Transverse colon (tissue), 4 donors: Measurements from ENCODE around the gene XRCC5. TPM values are rescaled to one million over a fixed set of nuclear protein-coding genes. Genes with fewer than 3 reads are reported as not detected.
A peak's percentile ranks its signal among the peaks of the same experiment; 100 is the strongest.

Source experiments
- DNase-seq: peaks from one replicate; pipeline ENCODE4 v3.0.0-alpha.2; 2019
- H3K27ac ChIP-seq, 4 donors: fragments of 200-600 bp; sonication (generic); 2 replicates each; pipeline ENCODE4 v1.5.1; 2016 to 2018; ENCODE audit warnings: inconsistent platforms in 4 of 4
- H3K27me3 ChIP-seq: fragments of 200-600 bp; sonication (generic); 2 replicates; pipeline ENCODE4 v1.5.1; 2017; ENCODE audit warnings: inconsistent platforms
- H3K36me3 ChIP-seq, 4 donors: fragments of 200-600 bp; sonication (generic); 2 replicates each; pipeline ENCODE4 v1.5.1; 2017 to 2019; ENCODE audit warnings: inconsistent platforms in 4 of 4
- H3K4me1 ChIP-seq, 4 donors: fragments of 200-600 bp; sonication (generic); 2 replicates each; pipeline ENCODE4 v1.5.1; 2017 to 2020; ENCODE audit warnings: inconsistent platforms in 4 of 4
- H3K4me3 ChIP-seq, 4 donors: fragments of 200-600 bp; sonication (generic); 1 replicate in 1 of 4; 2 replicates in 3 of 4; pipeline versions ENCODE4 v1.5.1 to v1.6.1; 2017 to 2019; ENCODE audit warnings: inconsistent platforms in 4 of 4
- H3K9me3 ChIP-seq, 2 donors: fragments of 200-600 bp; sonication (generic); 2 replicates each; pipeline ENCODE4 v1.5.1; 2017 to 2019; ENCODE audit warnings: inconsistent platforms in 2 of 2
- CTCF ChIP-seq, 5 experiments: fragments of 200-600 bp in 3 of 5; fragments of 450-650 bp in 2 of 5; sonication (generic) in 3 of 5; IDR thresholded peaks; 1 replicate in 2 of 5; 2 replicates in 3 of 5; pipeline ENCODE4 v1.5.1; 2016 to 2017; ENCODE audit warnings: antibody characterized with exemption in 5 of 5, inconsistent platforms in 3 of 5, mild to moderate bottlenecking in 2 of 5, moderate library complexity in 1 of 5
- EP300 ChIP-seq: sonication (generic); formaldehyde crosslinking; IDR thresholded peaks from one replicate; pipeline ENCODE4 v1.6.1; 2017; ENCODE audit warnings: antibody characterized with exemption, low read depth
- POLR2A ChIP-seq: fragments of 450-650 bp; IDR thresholded peaks from one replicate; pipeline ENCODE4 v1.6.1; 2016; ENCODE audit warnings: antibody characterized with exemption, mild to moderate bottlenecking, moderate library complexity
- POLR2AphosphoS5 ChIP-seq, 3 donors: sonication (generic); formaldehyde crosslinking; IDR thresholded peaks; one replicate each; pipeline ENCODE4 v1.6.1; 2016; ENCODE audit warnings: antibody characterized with exemption in 3 of 3
- WGBS, 2 donors: methylation state at CpG; one replicate each; pipeline ENCODE4 v1.1.5; 2018; ENCODE audit warnings: low coverage in 1 of 2; 5-methylcytosine and 5-hydroxymethylcytosine counted together
- in situ Hi-C, 4 donors: fragments of 200-750 bp; cut with MboI; loops; one replicate each; pipeline versions ENCODE4 v1.15.0 to v1.15.1; 2017; ENCODE audit warnings: low sequenced_read_pairs in 3 of 4, low pct_ligation_motif_present in 1 of 4, low pct_unique_long_range_greater_than_20kb in 1 of 4
- intact Hi-C: fragments of 100-400 bp; cut with DNase I; formaldehyde crosslinking; loops from one replicate; pipeline ENCODE4 v1.15.1; 2023; ENCODE audit warnings: low total_unique reads
- total RNA-seq, 4 donors: library from RNA; depleted of rRNA; stranded (reverse); fragments of >200 nt; gene quantifications; one replicate each; pipeline ENCODE4 v1.1.0, GENCODE V29; 2016

XRCC5 gene
- total RNA-seq, 4 donors from 2014 or later, result 75.6 to 120 (median 101) TPM

GRCh38 chr2:216114382-216114713 lies 5.2 kb downstream of the XRCC5 start:
- intact Hi-C loops (no loop called here), in situ Hi-C loops (loop anchor here in 2 of 4 donors (25.0 kb wide), 1 partner anchor 298 kb away; the partner anchor contains the start of gene SMARCAL1 (in 2 of the 2))
- Histone ChIP-seq H3K27ac (peak overlapping the region; percentile 55 to 79 (median 68)), H3K9me3 (no peaks in the 10 kb centered on the region), H3K36me3 (peaks cover 0 to 25% (median 11%) of the 10 kb centered on the region in 4 donors), H3K4me3 (no peak overlapping the region), H3K4me1 (peaks cover 14 to 51% (median 24%) of the 10 kb centered on the region in 4 donors), H3K27me3 (no peaks in the 10 kb centered on the region)
- 25 to 27% methylated on average over 2 to 4 of the region's 4 CpGs for WGBS, 2 donors
- no peak for DNase-seq
- TF ChIP-seq CTCF (IDR thresholded peaks at IDR 0.05), result no peak
- TF ChIP-seq POLR2AphosphoS5 (IDR thresholded peaks at IDR 0.05), result no peak
- no peak for TF ChIP-seq POLR2A
- no peak for TF ChIP-seq EP300

GRCh38 chr2:216114714-216115531 lies 5.8 kb downstream of the XRCC5 start:
- in situ Hi-C loops, result loop anchor here in 2 of 4 donors (25.0 kb wide), 1 partner anchor 297 kb away; the partner anchor contains the start of gene SMARCAL1 (in 2 of the 2)
- H3K27me3 ChIP-seq, result no peaks in the 10 kb centered on the region
- WGBS, 2 donors, result 12 to 13% methylated on average over 17 to 29 of the region's 29 CpGs
- H3K9me3 ChIP-seq, result no peaks in the 10 kb centered on the region
- peak; percentile 99 for DNase-seq
- TF ChIP-seq POLR2A (no peak), POLR2AphosphoS5 (IDR thresholded peaks at IDR 0.05) (peak in 2 of 3 donors; percentile 22 to 43), EP300 (no peak), CTCF (IDR thresholded peaks at IDR 0.05) (peak; percentile 80 to 94 (median 87))
- peak overlapping the region; percentile 79 to 86 (median 84) for H3K27ac ChIP-seq
- H3K4me3 ChIP-seq, result peak overlapping the region; percentile 36 to 61 (median 42)
- intact Hi-C loops, result no loop called here
- H3K36me3 ChIP-seq, result peaks cover 0 to 30% (median 14%) of the 10 kb centered on the region in 4 donors
- H3K4me1 ChIP-seq, result peaks cover 14 to 49% (median 22%) of the 10 kb centered on the region in 4 donors

- 89 to 100% methylated on average over 1 of the region's 1 CpG for WGBS, 2 donors
- H3K36me3 ChIP-seq, result peaks cover 0 to 42% (median 18%) of the 10 kb centered on the region in 4 donors
Observed at GRCh38 chr2:216116418-216116817, 7.3 kb downstream of the XRCC5 start.

More at GRCh38 chr2:216116418-216116817, 7.3 kb downstream of the XRCC5 start:
- Histone ChIP-seq H3K4me3 (no peak overlapping the region), H3K9me3 (no peaks in the 10 kb centered on the region), H3K27me3 (no peaks in the 10 kb centered on the region), H3K4me1 (peaks cover 6 to 34% (median 11%) of the 10 kb centered on the region in 4 donors), H3K27ac (no peak overlapping the region)
- TF ChIP-seq EP300, result no peak
- no peak for TF ChIP-seq POLR2A
- no peak for TF ChIP-seq CTCF (IDR thresholded peaks at IDR 0.05)
- TF ChIP-seq POLR2AphosphoS5 (IDR thresholded peaks at IDR 0.05), result no peak
- in situ Hi-C loops (loop anchor here in 2 of 4 donors (25.0 kb wide), 1 partner anchor 296 kb away; the partner anchor contains the start of gene SMARCAL1 (in 2 of the 2)), intact Hi-C loops (no loop called here)
- DNase-seq, result no peak
